Measurements from ENCODE around the gene CADM4.

The CADM4 gene

GRCh38 chr19:43633520-43633919 is 6.1 kb downstream of the CADM4 start:
- TF ChIP-seq CEBPB (IDR thresholded peaks at IDR 0.05) (no peak), CREB1 (IDR thresholded peaks at IDR 0.05; ENCODE audit: low read depth) (no peak), USF1 (IDR thresholded peaks at IDR 0.05) (no peak), TCF12 (IDR thresholded peaks at IDR 0.05; ENCODE audit: low read depth) (no peak), EP300 (IDR thresholded peaks at IDR 0.05; ENCODE audit: borderline replicate concordance) (no peak), TEAD4 (IDR thresholded peaks at IDR 0.05) (no peak), TAF1 (IDR thresholded peaks at IDR 0.05; ENCODE audit: low read depth) (no peak), MAX (IDR thresholded peaks at IDR 0.05) (no peak), RAD21 (IDR thresholded peaks at IDR 0.05; ENCODE audit: low read depth) (no peak), EGR1 (IDR thresholded peaks at IDR 0.05) (no peak), ZBTB7A (IDR thresholded peaks at IDR 0.05; ENCODE audit: low read depth) (no peak), FOXM1 (IDR thresholded peaks at IDR 0.05; ENCODE audit: borderline replicate concordance, low read depth) (no peak), YY1 (IDR thresholded peaks at IDR 0.05; ENCODE audit: low read depth) (no peak), NFIC (IDR thresholded peaks at IDR 0.05) (no peak), REST (IDR thresholded peaks at IDR 0.05; ENCODE audit: low read depth) (no peak)

GRCh38 chr19:43631491-43631890 is 8.2 kb downstream of the CADM4 start:
- no peak for TF ChIP-seq EGR1 (IDR thresholded peaks at IDR 0.05)
- TF ChIP-seq TCF12 (IDR thresholded peaks at IDR 0.05; ENCODE audit: low read depth), result no peak
- TF ChIP-seq CREB1 (IDR thresholded peaks at IDR 0.05; ENCODE audit: low read depth), result no peak
- TF ChIP-seq USF1 (IDR thresholded peaks at IDR 0.05), result no peak
- TF ChIP-seq ZBTB7A (IDR thresholded peaks at IDR 0.05; ENCODE audit: low read depth), result no peak
- TF ChIP-seq TAF1 (IDR thresholded peaks at IDR 0.05; ENCODE audit: low read depth), result no peak
- no peak for TF ChIP-seq TEAD4 (IDR thresholded peaks at IDR 0.05)
- TF ChIP-seq MAX (IDR thresholded peaks at IDR 0.05), result no peak
- no peak for TF ChIP-seq CEBPB (IDR thresholded peaks at IDR 0.05)
- TF ChIP-seq YY1 (IDR thresholded peaks at IDR 0.05; ENCODE audit: low read depth), result no peak
- no peak for TF ChIP-seq EP300 (IDR thresholded peaks at IDR 0.05; ENCODE audit: borderline replicate concordance)
- TF ChIP-seq REST (IDR thresholded peaks at IDR 0.05; ENCODE audit: low read depth), result no peak
- no peak for TF ChIP-seq RAD21 (IDR thresholded peaks at IDR 0.05; ENCODE audit: low read depth)
- TF ChIP-seq NFIC (IDR thresholded peaks at IDR 0.05), result no peak

- TF ChIP-seq CEBPB (IDR thresholded peaks at IDR 0.05) (no peak), ZBTB7A (IDR thresholded peaks at IDR 0.05; ENCODE audit: low read depth) (no peak), MAX (IDR thresholded peaks at IDR 0.05) (no peak), FOXM1 (IDR thresholded peaks at IDR 0.05; ENCODE audit: borderline replicate concordance, low read depth) (no peak), USF1 (IDR thresholded peaks at IDR 0.05) (peak; percentile 86), CREB1 (IDR thresholded peaks at IDR 0.05; ENCODE audit: low read depth) (no peak), EP300 (IDR thresholded peaks at IDR 0.05; ENCODE audit: borderline replicate concordance) (no peak), YY1 (IDR thresholded peaks at IDR 0.05; ENCODE audit: low read depth) (no peak), EGR1 (IDR thresholded peaks at IDR 0.05) (no peak)
These were observed 10.9 kb downstream of the CADM4 start for GRCh38 chr19:43628646-43629326.

GRCh38 chr19:43626838-43627237 is 12.8 kb downstream of the CADM4 start:
- TF ChIP-seq NFIC (IDR thresholded peaks at IDR 0.05) (no peak), CEBPB (IDR thresholded peaks at IDR 0.05) (no peak), TAF1 (IDR thresholded peaks at IDR 0.05; ENCODE audit: low read depth) (no peak), RAD21 (IDR thresholded peaks at IDR 0.05; ENCODE audit: low read depth) (no peak), USF1 (IDR thresholded peaks at IDR 0.05) (no peak), MAX (IDR thresholded peaks at IDR 0.05) (no peak), TCF12 (IDR thresholded peaks at IDR 0.05; ENCODE audit: low read depth) (no peak), YY1 (IDR thresholded peaks at IDR 0.05; ENCODE audit: low read depth) (no peak), CREB1 (IDR thresholded peaks at IDR 0.05; ENCODE audit: low read depth) (no peak), ZBTB7A (IDR thresholded peaks at IDR 0.05; ENCODE audit: low read depth) (no peak), REST (IDR thresholded peaks at IDR 0.05; ENCODE audit: low read depth) (no peak), EGR1 (IDR thresholded peaks at IDR 0.05) (no peak), EP300 (IDR thresholded peaks at IDR 0.05; ENCODE audit: borderline replicate concordance) (no peak), FOXM1 (IDR thresholded peaks at IDR 0.05; ENCODE audit: borderline replicate concordance, low read depth) (no peak)
